ENCODE measurements around the gene PALLD. TPM values are rescaled to one million over a fixed set of nuclear protein-coding genes. Genes with fewer than 3 reads are reported as not detected.
"Not testable (repeated sequence)": the region's sequence is repeated elsewhere in the genome, so short reads cannot be mapped to it uniquely, and the experiment has no call there.

Gene PALLD
- total RNA-seq, 1 experiment from 2014 or later: 23.7 TPM

- peaks cover 14% of the 10 kb centered on the region for H3K4me1 Mint-ChIP-seq
- ChIA-PET CTCF (no interaction called here), POLR2A (no interaction called here)
- peaks cover 4% of the 10 kb centered on the region; the same call in 1 of the 2 replicates for H3K36me3 Mint-ChIP-seq
- ATAC-seq: no peak
- H3K9me3 Mint-ChIP-seq: peaks cover 5% of the 10 kb centered on the region
- H3K4me3 Mint-ChIP-seq: no peak overlapping the region
- DNase-seq (ENCODE audit: low spot score): no peak
- TF ChIP-seq TP53 (CRISPR knock-in tag; IDR thresholded peaks at IDR 0.05) (no peak), SOX15 (CRISPR knock-in tag; IDR thresholded peaks at IDR 0.05) (no peak), PRRX2 (CRISPR knock-in tag; IDR thresholded peaks at IDR 0.05) (no peak), TEAD4 (CRISPR knock-in tag; IDR thresholded peaks at IDR 0.05) (no peak), FOXP4 (CRISPR knock-in tag; IDR thresholded peaks at IDR 0.05) (no peak), SMAD3 (CRISPR knock-in tag; IDR thresholded peaks at IDR 0.05; ENCODE audit: borderline replicate concordance) (no peak), ZNF121 (CRISPR knock-in tag; IDR thresholded peaks at IDR 0.05) (no peak), PREB (CRISPR knock-in tag; IDR thresholded peaks at IDR 0.05; ENCODE audit: borderline replicate concordance) (no peak)
- H3K27me3 Mint-ChIP-seq (ENCODE audit: low read depth): no peaks in the 10 kb centered on the region
- H3K27ac Mint-ChIP-seq: no peak overlapping the region
Measured at GRCh38 chr4:168451744-168452390, 45.0 kb upstream of the PALLD start.

GRCh38 chr4:168453146-168453545 lies 43.7 kb upstream of the PALLD start:
- TF ChIP-seq ZNF396 (CRISPR knock-in tag; IDR thresholded peaks at IDR 0.05; ENCODE audit: borderline replicate concordance): no peak
- CTCF ChIA-PET: no interaction called here
- H3K27me3 Mint-ChIP-seq (ENCODE audit: low read depth): no peaks in the 10 kb centered on the region
- ATAC-seq (no peak), DNase-seq (ENCODE audit: low spot score) (no peak)
- no peak overlapping the region for H3K4me3 Mint-ChIP-seq
- H3K9me3 Mint-ChIP-seq: peaks cover 7% of the 10 kb centered on the region
- H3K27ac Mint-ChIP-seq: no peak overlapping the region
- peaks cover 14% of the 10 kb centered on the region for H3K4me1 Mint-ChIP-seq
- peaks cover 4% of the 10 kb centered on the region; the same call in 1 of the 2 replicates for H3K36me3 Mint-ChIP-seq
- POLR2A ChIA-PET: no interaction called here

- ATAC-seq; H3K27me3 Mint-ChIP-seq (ENCODE audit: low read depth); DNase-seq (ENCODE audit: low spot score); POLR2A ChIA-PET; H3K4me3 Mint-ChIP-seq; H3K36me3 Mint-ChIP-seq; H3K9me3 Mint-ChIP-seq; H3K27ac Mint-ChIP-seq; CTCF ChIA-PET: not testable (repeated sequence)
- H3K4me1 Mint-ChIP-seq: peaks cover 18% of the 10 kb centered on the region
Measured at GRCh38 chr4:168458256-168458655, 38.6 kb upstream of the PALLD start.

GRCh38 chr4:168461821-168462220 lies 35.0 kb upstream of the PALLD start:
- CTCF ChIA-PET: no interaction called here
- no peaks in the 10 kb centered on the region for H3K36me3 Mint-ChIP-seq
- no peak for DNase-seq (ENCODE audit: low spot score)
- POLR2A ChIA-PET: no interaction called here
- no peaks in the 10 kb centered on the region for H3K27me3 Mint-ChIP-seq (ENCODE audit: low read depth)
- peaks cover 6% of the 10 kb centered on the region for H3K9me3 Mint-ChIP-seq
- no peak overlapping the region for H3K4me3 Mint-ChIP-seq
- peaks cover 12% of the 10 kb centered on the region for H3K4me1 Mint-ChIP-seq
- no peak for ATAC-seq
- no peak overlapping the region for H3K27ac Mint-ChIP-seq
- TF ChIP-seq NFE2L1 (CRISPR knock-in tag; IDR thresholded peaks at IDR 0.05) (no peak), ESRRA (CRISPR knock-in tag; IDR thresholded peaks at IDR 0.05; ENCODE audit: borderline replicate concordance) (no peak), CTCF (IDR thresholded peaks at IDR 0.05) (no peak), GABPB1 (CRISPR knock-in tag; IDR thresholded peaks at IDR 0.05) (no peak), RORB (CRISPR knock-in tag; IDR thresholded peaks at IDR 0.05) (no peak), NR2C2 (CRISPR knock-in tag; IDR thresholded peaks at IDR 0.05) (no peak), ZNF263 (CRISPR knock-in tag; IDR thresholded peaks at IDR 0.05; ENCODE audit: low read depth) (no peak), SP1 (CRISPR knock-in tag; conservative IDR thresholded peaks at IDR 0.05) (no peak), ZNF121 (CRISPR knock-in tag; IDR thresholded peaks at IDR 0.05) (no peak), ZNF532 (CRISPR knock-in tag; IDR thresholded peaks at IDR 0.05; ENCODE audit: borderline replicate concordance) (no peak), KAT7 (CRISPR knock-in tag; IDR thresholded peaks at IDR 0.05; ENCODE audit: borderline replicate concordance) (no peak), TEAD1 (CRISPR knock-in tag; IDR thresholded peaks at IDR 0.05) (no peak)

All from WTC11 (cell line).